Bronchial epithelial cell (primary cell): Measurements from ENCODE around the gene RCOR2. TPM values are rescaled to one million over a fixed set of nuclear protein-coding genes. Genes with fewer than 3 reads are reported as not detected.
A peak's percentile ranks its signal among the peaks of the same experiment; 100 is the strongest.

ENCODE experiments used
- DNase-seq: peaks from one replicate; pipeline ENCODE4 v3.0.0-alpha.2; 2010; ENCODE audit warnings: low read depth
- FAIRE-seq: peaks from 2 replicates; lab custom pipeline; 2011; peaks lifted over from hg19 to GRCh38; lab: Jason Lieb, UNC
- H3K27me3 ChIP-seq: 2 replicates; pipeline ENCODE4 v1.5.1; 2011; ENCODE audit warnings: low read length; ENCODE audit not compliant: control insufficient read depth, insufficient read depth
- H3K36me3 ChIP-seq: 2 replicates; pipeline ENCODE4 v1.5.1; 2011; ENCODE audit warnings: low read length; ENCODE audit not compliant: control insufficient read depth, insufficient read depth
- H3K4me3 ChIP-seq: 2 replicates; pipeline ENCODE4 v1.5.1; 2011; ENCODE audit warnings: mild to moderate bottlenecking, low read depth, low read length, control low read depth
- CTCF ChIP-seq: IDR thresholded peaks from 2 replicates; pipeline ENCODE4 v1.5.1; 2011; ENCODE audit warnings: mild to moderate bottlenecking, moderate library complexity, low read length, control low read depth, inconsistent platforms; ENCODE audit not compliant: insufficient read depth, severe bottlenecking
- total RNA-seq: library from RNA; depleted of rRNA; stranded (reverse); fragments of >200 nt; gene quantifications from 2 replicates; pipeline ENCODE4 v1.2.1, GENCODE V29; 2014

The RCOR2 gene
- total RNA-seq, 1 donor from 2014 or later = 2.4 TPM

GRCh38 chr11:63915961-63916836 lies 765 bp downstream of the RCOR2 start:
- Histone ChIP-seq H3K36me3 (no peaks in the 10 kb centered on the region), H3K4me3 (peak overlapping the region; percentile 46), H3K27me3 (no peaks in the 10 kb centered on the region)
- FAIRE-seq = no peak
- DNase-seq = no peak
- TF ChIP-seq CTCF = peak; percentile 69

GRCh38 chr11:63914896-63915691 lies 1.9 kb downstream of the RCOR2 start:
- Histone ChIP-seq H3K27me3 (no peaks in the 10 kb centered on the region), H3K4me3 (no peak overlapping the region), H3K36me3 (no peaks in the 10 kb centered on the region)
- DNase-seq (no peak), FAIRE-seq (no peak)
- no peak for TF ChIP-seq CTCF

- peaks cover 1% of the 10 kb centered on the region for H3K36me3 ChIP-seq
- no peak for TF ChIP-seq CTCF
- H3K4me3 ChIP-seq = no peak overlapping the region
- H3K27me3 ChIP-seq = no peaks in the 10 kb centered on the region
- no peak for FAIRE-seq
- no peak for DNase-seq
Observed at GRCh38 chr11:63913866-63914830, 2.8 kb downstream of the RCOR2 start.

- DNase-seq (no peak), FAIRE-seq (no peak)
- no peaks in the 10 kb centered on the region for H3K27me3 ChIP-seq
- no peak for TF ChIP-seq CTCF
- H3K36me3 ChIP-seq = peaks cover 12% of the 10 kb centered on the region
- no peak overlapping the region for H3K4me3 ChIP-seq
Observed at GRCh38 chr11:63912678-63913077, 4.3 kb downstream of the RCOR2 start.

- TF ChIP-seq CTCF = no peak
- no peak for FAIRE-seq
- Histone ChIP-seq H3K27me3 (no peaks in the 10 kb centered on the region), H3K36me3 (peaks cover 18% of the 10 kb centered on the region), H3K4me3 (no peak overlapping the region)
- DNase-seq = no peak
Observed at GRCh38 chr11:63911876-63912275, 5.1 kb downstream of the RCOR2 start.
